Globus pallidus (tissue), 1 donor: Measurements from ENCODE around the gene APOD.
"Not testable (repeated sequence)": the region's sequence is repeated elsewhere in the genome, so short reads cannot be mapped to it uniquely, and the experiment has no call there.

Source experiments
- DNase-seq: peaks from one replicate; pipeline ENCODE4 v3.0.0-alpha.2; 2015; ENCODE audit warnings: low spot score

Gene APOD

GRCh38 chr3:195583831-195584542 lies at the start of gene APOD:
Gene APOD, minus strand, starts transcription at chr3:195583940. Its CDS starts 4,479 bp downstream, at chr3:195579461.
- DNase-seq: peak; percentile 93

- DNase-seq: not testable (repeated sequence)
These were observed 49.6 kb upstream of the APOD start for GRCh38 chr3:195633351-195633750.

GRCh38 chr3:195632501-195633185 lies 48.9 kb upstream of the APOD start:
- DNase-seq: not testable (repeated sequence)

GRCh38 chr3:195632046-195632445 lies 48.3 kb upstream of the APOD start:
- DNase-seq: not testable (repeated sequence)

- not testable (repeated sequence) for DNase-seq
These were observed 47.3 kb upstream of the APOD start for GRCh38 chr3:195630938-195631495.

GRCh38 chr3:195630086-195630917 lies 46.6 kb upstream of the APOD start:
- DNase-seq: not testable (repeated sequence)

GRCh38 chr3:195629682-195630081 lies 45.9 kb upstream of the APOD start:
- DNase-seq: not testable (repeated sequence)

- DNase-seq: not testable (repeated sequence)
These were observed 44.7 kb upstream of the APOD start for GRCh38 chr3:195628386-195628920.

- DNase-seq: not testable (repeated sequence)
These were observed 44.0 kb upstream of the APOD start for GRCh38 chr3:195627515-195628385.

- DNase-seq: not testable (repeated sequence)
These were observed 41.1 kb upstream of the APOD start for GRCh38 chr3:195624603-195625560.

GRCh38 chr3:195624171-195624570 lies 40.4 kb upstream of the APOD start:
- DNase-seq: not testable (repeated sequence)

GRCh38 chr3:195623217-195623965 lies 39.7 kb upstream of the APOD start:
- DNase-seq: not testable (repeated sequence)

GRCh38 chr3:195622523-195623170 lies 38.9 kb upstream of the APOD start:
- DNase-seq: not testable (repeated sequence)

GRCh38 chr3:195622012-195622411 lies 38.3 kb upstream of the APOD start:
- DNase-seq: not testable (repeated sequence)

GRCh38 chr3:195621095-195621494 lies 37.4 kb upstream of the APOD start:
- not testable (repeated sequence) for DNase-seq

GRCh38 chr3:195620476-195620875 lies 36.7 kb upstream of the APOD start:
- not testable (repeated sequence) for DNase-seq

GRCh38 chr3:195619591-195620369 lies 36.0 kb upstream of the APOD start:
- DNase-seq: not testable (repeated sequence)
